Type B pancreatic cell (in vitro differentiated cells): Measurements from ENCODE around the gene ARNT2. TPM values are rescaled to one million over a fixed set of nuclear protein-coding genes. Genes with fewer than 3 reads are reported as not detected.
A peak's percentile ranks its signal among the peaks of the same experiment; 100 is the strongest.

ENCODE experiments used
- DNase-seq: peaks from one replicate; pipeline ENCODE4 v3.0.0; 2021; ENCODE audit warnings: mixed read lengths; ENCODE audit not compliant: unreplicated experiment; ENCODE audit errors: extremely low spot score
- H3K27ac Mint-ChIP-seq: 2 replicates; pipeline ENCODE4 v1.8.0; 2021; ENCODE audit warnings: mild to moderate bottlenecking, mixed read lengths
- H3K27me3 Mint-ChIP-seq: 2 replicates; pipeline ENCODE4 v1.8.0; 2021; ENCODE audit warnings: mixed read lengths
- H3K36me3 Mint-ChIP-seq: 2 replicates; pipeline ENCODE4 v1.8.0; 2021; ENCODE audit warnings: mixed read lengths
- H3K4me1 Mint-ChIP-seq: one replicate; pipeline ENCODE4 v1.8.0; 2021; ENCODE audit warnings: mixed read lengths; ENCODE audit not compliant: unreplicated experiment
- H3K4me3 Mint-ChIP-seq: 2 replicates; pipeline ENCODE4 v1.8.0; 2021; ENCODE audit warnings: mild to moderate bottlenecking, mixed read lengths
- H3K9me3 Mint-ChIP-seq: 2 replicates; pipeline ENCODE4 v1.8.0; 2021; ENCODE audit warnings: mixed read lengths
- CTCF ChIP-seq: fragments of 200-600 bp; sonication (generic); conservative IDR thresholded peaks from 2 replicates; pipeline ENCODE4 v1.5.0; 2021; ENCODE audit warnings: antibody characterized with exemption, mild to moderate bottlenecking
- total RNA-seq: library from RNA; stranded (reverse); gene quantifications from 2 replicates; pipeline ENCODE4 v1.2.1, GENCODE V29; 2021; ENCODE audit warnings: low replicate concordance

ARNT2 gene
- total RNA-seq, 1 donor from 2014 or later: 22.4 TPM

- DNase-seq: no peak
- Mint-ChIP-seq H3K36me3 (peaks cover 15% of the 10 kb centered on the region), H3K4me1 (peaks cover 25% of the 10 kb centered on the region), H3K27me3 (no peaks in the 10 kb centered on the region), H3K4me3 (no peak overlapping the region), H3K27ac (peak overlapping the region; percentile 4), H3K9me3 (no peaks in the 10 kb centered on the region)
- no peak for TF ChIP-seq CTCF
Measured at GRCh38 chr15:80495401-80495942, 91.3 kb downstream of the ARNT2 start.

- no peaks in the 10 kb centered on the region for H3K27me3 Mint-ChIP-seq
- H3K4me1 Mint-ChIP-seq: peaks cover 25% of the 10 kb centered on the region
- H3K9me3 Mint-ChIP-seq: no peaks in the 10 kb centered on the region
- DNase-seq: no peak
- H3K4me3 Mint-ChIP-seq: no peak overlapping the region
- no peak for TF ChIP-seq CTCF
- H3K27ac Mint-ChIP-seq: no peak overlapping the region
- peaks cover 9% of the 10 kb centered on the region for H3K36me3 Mint-ChIP-seq
Measured at GRCh38 chr15:80496096-80496495, 91.9 kb downstream of the ARNT2 start.

GRCh38 chr15:80497221-80497620 lies 93.0 kb downstream of the ARNT2 start:
- H3K4me1 Mint-ChIP-seq: peaks cover 25% of the 10 kb centered on the region
- TF ChIP-seq CTCF: no peak
- peaks cover 12% of the 10 kb centered on the region for H3K36me3 Mint-ChIP-seq
- no peaks in the 10 kb centered on the region for H3K27me3 Mint-ChIP-seq
- H3K9me3 Mint-ChIP-seq: no peaks in the 10 kb centered on the region
- H3K27ac Mint-ChIP-seq: no peak overlapping the region
- DNase-seq: no peak
- no peak overlapping the region for H3K4me3 Mint-ChIP-seq

GRCh38 chr15:80498652-80499051 lies 94.5 kb downstream of the ARNT2 start:
- Mint-ChIP-seq H3K4me1 (peaks cover 21% of the 10 kb centered on the region), H3K36me3 (peaks cover 15% of the 10 kb centered on the region), H3K4me3 (no peak overlapping the region), H3K27ac (no peak overlapping the region), H3K9me3 (no peaks in the 10 kb centered on the region), H3K27me3 (no peaks in the 10 kb centered on the region)
- TF ChIP-seq CTCF: no peak
- no peak for DNase-seq

- Mint-ChIP-seq H3K4me1 (peaks cover 8% of the 10 kb centered on the region), H3K27ac (no peak overlapping the region), H3K27me3 (no peaks in the 10 kb centered on the region), H3K36me3 (peaks cover 14% of the 10 kb centered on the region), H3K4me3 (no peak overlapping the region), H3K9me3 (no peaks in the 10 kb centered on the region)
- no peak for DNase-seq
- TF ChIP-seq CTCF: no peak
Measured at GRCh38 chr15:80500021-80500420, 95.8 kb downstream of the ARNT2 start.

GRCh38 chr15:80501476-80501875 lies 97.3 kb downstream of the ARNT2 start:
- DNase-seq: no peak
- no peak overlapping the region for H3K27ac Mint-ChIP-seq
- TF ChIP-seq CTCF: no peak
- no peak overlapping the region for H3K4me3 Mint-ChIP-seq
- peaks cover 14% of the 10 kb centered on the region for H3K36me3 Mint-ChIP-seq
- H3K4me1 Mint-ChIP-seq: peaks cover 4% of the 10 kb centered on the region
- H3K27me3 Mint-ChIP-seq: no peaks in the 10 kb centered on the region
- no peaks in the 10 kb centered on the region for H3K9me3 Mint-ChIP-seq
